ENCODE data around the gene HGS.
A peak's percentile ranks its signal among the peaks of the same experiment; 100 is the strongest.

The HGS gene

GRCh38 chr17:81694810-81695209 lies 11.0 kb downstream of the HGS start:
- no peak overlapping the region for H3K27ac ChIP-seq (ENCODE audit: low read depth in 2 of 2, low read length in 2 of 2)

GRCh38 chr17:81695211-81695610 lies 11.4 kb downstream of the HGS start:
- H3K36me3 ChIP-seq (ENCODE audit: control insufficient read depth in 2 of 2, insufficient read depth in 2 of 2, low read length in 2 of 2), result peaks cover 73 to 79% of the 10 kb centered on the region in 2 donors
- H3K4me3 ChIP-seq (ENCODE audit: low read length in 2 of 2), result no peak overlapping the region
- no peaks in the 10 kb centered on the region for H3K4me1 ChIP-seq (ENCODE audit: control insufficient read depth in 2 of 2, insufficient read depth in 2 of 2, low read length in 2 of 2)
- no peaks in the 10 kb centered on the region for H3K9me3 ChIP-seq (ENCODE audit: control insufficient read depth in 2 of 2, low read length in 2 of 2)
- H3K27me3 ChIP-seq (ENCODE audit: control insufficient read depth in 2 of 2, insufficient read depth in 2 of 2, low read length in 2 of 2), result no peaks in the 10 kb centered on the region
- no peak overlapping the region for H3K9ac ChIP-seq (ENCODE audit: low read depth in 1 of 2, low read length in 2 of 2)
- no peak overlapping the region for H3K27ac ChIP-seq (ENCODE audit: low read depth in 2 of 2, low read length in 2 of 2)

More at GRCh38 chr17:81694810-81695209, 11.0 kb downstream of the HGS start:
- Histone ChIP-seq H3K9ac (ENCODE audit: low read depth in 1 of 2, low read length in 2 of 2) (no peak overlapping the region), H3K27me3 (ENCODE audit: control insufficient read depth in 2 of 2, insufficient read depth in 2 of 2, low read length in 2 of 2) (no peaks in the 10 kb centered on the region), H3K4me1 (ENCODE audit: control insufficient read depth in 2 of 2, insufficient read depth in 2 of 2, low read length in 2 of 2) (no peaks in the 10 kb centered on the region), H3K36me3 (ENCODE audit: control insufficient read depth in 2 of 2, insufficient read depth in 2 of 2, low read length in 2 of 2) (peaks cover 74 to 83% of the 10 kb centered on the region in 2 donors), H3K9me3 (ENCODE audit: control insufficient read depth in 2 of 2, low read length in 2 of 2) (no peaks in the 10 kb centered on the region), H3K4me3 (ENCODE audit: low read length in 2 of 2) (no peak overlapping the region)

- Histone ChIP-seq H3K9ac (ENCODE audit: low read depth in 1 of 2, low read length in 2 of 2) (no peak overlapping the region), H3K36me3 (ENCODE audit: control insufficient read depth in 2 of 2, insufficient read depth in 2 of 2, low read length in 2 of 2) (peaks cover 73 to 77% of the 10 kb centered on the region in 2 donors), H3K9me3 (ENCODE audit: control insufficient read depth in 2 of 2, low read length in 2 of 2) (no peaks in the 10 kb centered on the region), H3K4me1 (ENCODE audit: control insufficient read depth in 2 of 2, insufficient read depth in 2 of 2, low read length in 2 of 2) (peaks cover 0 to 1% of the 10 kb centered on the region in 2 donors), H3K4me3 (ENCODE audit: low read length in 2 of 2) (no peak overlapping the region), H3K27me3 (ENCODE audit: control insufficient read depth in 2 of 2, insufficient read depth in 2 of 2, low read length in 2 of 2) (no peaks in the 10 kb centered on the region), H3K27ac (ENCODE audit: low read depth in 2 of 2, low read length in 2 of 2) (no peak overlapping the region)
Measured at GRCh38 chr17:81695801-81696200, 12.0 kb downstream of the HGS start.

- no peak overlapping the region for H3K4me3 ChIP-seq (ENCODE audit: low read length in 2 of 2)
- no peaks in the 10 kb centered on the region for H3K9me3 ChIP-seq (ENCODE audit: control insufficient read depth in 2 of 2, low read length in 2 of 2)
- peaks cover 3 to 7% of the 10 kb centered on the region in 2 donors for H3K4me1 ChIP-seq (ENCODE audit: control insufficient read depth in 2 of 2, insufficient read depth in 2 of 2, low read length in 2 of 2)
- no peak overlapping the region for H3K27ac ChIP-seq (ENCODE audit: low read depth in 2 of 2, low read length in 2 of 2)
- H3K36me3 ChIP-seq (ENCODE audit: control insufficient read depth in 2 of 2, insufficient read depth in 2 of 2, low read length in 2 of 2), result peaks cover 73 to 75% of the 10 kb centered on the region in 2 donors
- H3K27me3 ChIP-seq (ENCODE audit: control insufficient read depth in 2 of 2, insufficient read depth in 2 of 2, low read length in 2 of 2), result no peaks in the 10 kb centered on the region
- no peak overlapping the region for H3K9ac ChIP-seq (ENCODE audit: low read depth in 1 of 2, low read length in 2 of 2)
Measured at GRCh38 chr17:81696218-81696941, 12.6 kb downstream of the HGS start.

- Histone ChIP-seq H3K9me3 (ENCODE audit: control insufficient read depth in 2 of 2, low read length in 2 of 2) (no peaks in the 10 kb centered on the region), H3K36me3 (ENCODE audit: control insufficient read depth in 2 of 2, insufficient read depth in 2 of 2, low read length in 2 of 2) (peaks cover 67 to 68% of the 10 kb centered on the region in 2 donors), H3K9ac (ENCODE audit: low read depth in 1 of 2, low read length in 2 of 2) (no peak overlapping the region), H3K4me1 (ENCODE audit: control insufficient read depth in 2 of 2, insufficient read depth in 2 of 2, low read length in 2 of 2) (peaks cover 13 to 16% of the 10 kb centered on the region in 2 donors), H3K4me3 (ENCODE audit: low read length in 2 of 2) (no peak overlapping the region), H3K27ac (ENCODE audit: low read depth in 2 of 2, low read length in 2 of 2) (no peak overlapping the region), H3K27me3 (ENCODE audit: control insufficient read depth in 2 of 2, insufficient read depth in 2 of 2, low read length in 2 of 2) (no peaks in the 10 kb centered on the region)
Measured at GRCh38 chr17:81697261-81698044, 13.6 kb downstream of the HGS start.

GRCh38 chr17:81700353-81701287 lies 16.8 kb downstream of the HGS start:
- Histone ChIP-seq H3K9me3 (ENCODE audit: control insufficient read depth in 2 of 2, low read length in 2 of 2) (no peaks in the 10 kb centered on the region), H3K27me3 (ENCODE audit: control insufficient read depth in 2 of 2, insufficient read depth in 2 of 2, low read length in 2 of 2) (no peaks in the 10 kb centered on the region), H3K9ac (ENCODE audit: low read depth in 1 of 2, low read length in 2 of 2) (no peak overlapping the region), H3K4me3 (ENCODE audit: low read length in 2 of 2) (no peak overlapping the region), H3K36me3 (ENCODE audit: control insufficient read depth in 2 of 2, insufficient read depth in 2 of 2, low read length in 2 of 2) (peaks cover 44 to 49% of the 10 kb centered on the region in 2 donors), H3K27ac (ENCODE audit: low read depth in 2 of 2, low read length in 2 of 2) (no peak overlapping the region), H3K4me1 (ENCODE audit: control insufficient read depth in 2 of 2, insufficient read depth in 2 of 2, low read length in 2 of 2) (peaks cover 25 to 30% of the 10 kb centered on the region in 2 donors)

- Histone ChIP-seq H3K27me3 (ENCODE audit: control insufficient read depth in 2 of 2, insufficient read depth in 2 of 2, low read length in 2 of 2) (no peaks in the 10 kb centered on the region), H3K9me3 (ENCODE audit: control insufficient read depth in 2 of 2, low read length in 2 of 2) (no peaks in the 10 kb centered on the region), H3K4me1 (ENCODE audit: control insufficient read depth in 2 of 2, insufficient read depth in 2 of 2, low read length in 2 of 2) (peaks cover 25 to 30% of the 10 kb centered on the region in 2 donors), H3K27ac (ENCODE audit: low read depth in 2 of 2, low read length in 2 of 2) (no peak overlapping the region), H3K36me3 (ENCODE audit: control insufficient read depth in 2 of 2, insufficient read depth in 2 of 2, low read length in 2 of 2) (peaks cover 45% of the 10 kb centered on the region in 2 donors), H3K9ac (ENCODE audit: low read depth in 1 of 2, low read length in 2 of 2) (peak overlapping the region; percentile 48 to 93), H3K4me3 (ENCODE audit: low read length in 2 of 2) (peak overlapping the region; percentile 71 to 96)
Measured at GRCh38 chr17:81701288-81702071, 17.7 kb downstream of the HGS start.

- Histone ChIP-seq H3K4me3 (ENCODE audit: low read length in 2 of 2) (peak within 1 kb of the TSS; percentile 71 to 96), H3K9ac (ENCODE audit: low read depth in 1 of 2, low read length in 2 of 2) (peak within 1 kb of the TSS; percentile 71 to 93), H3K27me3 (ENCODE audit: control insufficient read depth in 2 of 2, insufficient read depth in 2 of 2, low read length in 2 of 2) (no peaks in the 10 kb centered on the region), H3K9me3 (ENCODE audit: control insufficient read depth in 2 of 2, low read length in 2 of 2) (no peaks in the 10 kb centered on the region), H3K27ac (ENCODE audit: low read depth in 2 of 2, low read length in 2 of 2) (peak within 1 kb of the TSS; percentile 87 to 91), H3K4me1 (ENCODE audit: control insufficient read depth in 2 of 2, insufficient read depth in 2 of 2, low read length in 2 of 2) (peaks cover 25 to 30% of the 10 kb centered on the region in 2 donors), H3K36me3 (ENCODE audit: control insufficient read depth in 2 of 2, insufficient read depth in 2 of 2, low read length in 2 of 2) (peaks cover 43 to 48% of the 10 kb centered on the region in 2 donors)
Measured at GRCh38 chr17:81702934-81703746, 19.3 kb downstream of the HGS start, which contains the start of gene MRPL12. Gene MRPL12 (plus strand): TSS chr17:81703367. CDS start chr17:81703502, 135 bp downstream.

All from mucosa of rectum (tissue), 2 donors.